ENCODE data around the gene LMBRD1.

DNA sequence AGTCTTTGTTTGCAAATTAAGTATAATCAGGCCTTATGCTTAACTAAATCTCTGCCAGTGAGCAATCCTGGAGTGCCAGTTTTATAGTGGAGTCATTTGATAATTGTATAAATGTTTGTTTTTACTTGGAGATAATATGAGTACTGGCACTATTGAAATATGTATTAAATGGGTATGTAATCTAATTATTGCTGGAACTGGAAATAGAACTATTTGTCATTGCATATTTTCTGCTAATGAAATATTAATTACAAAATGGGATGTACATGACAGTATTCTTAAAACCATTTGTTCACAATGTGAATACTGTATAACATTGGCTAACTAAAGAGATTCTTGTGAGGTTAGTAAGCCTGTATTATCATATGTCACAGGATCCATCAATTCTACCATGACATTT is 20.5 kb upstream of the LMBRD1 start:
- no peak for TF ChIP-seq ZNF274 (IDR thresholded peaks at IDR 0.05; ENCODE audit: low read depth, low read length)
- TF ChIP-seq YY1 (IDR thresholded peaks at IDR 0.05; ENCODE audit: insufficient read depth, insufficient read length) = no peak
- TF ChIP-seq SUZ12 (IDR thresholded peaks at IDR 0.05; ENCODE audit: extremely low read depth, insufficient read depth, insufficient read length) = no peak

Measured in NT2/D1 (cell line).